C1 segment of cervical spinal cord (tissue), 14 donors: ENCODE measurements around the gene TJP1.
A peak's percentile ranks its signal among the peaks of the same experiment; 100 is the strongest.

Experiments
- DNase-seq, 14 donors: peaks; one replicate each; lab custom pipeline; 2025; lab: John Stamatoyannopoulos, UW

Gene TJP1

GRCh38 chr15:29822100-29822683 is at the start of gene TJP1:
Gene TJP1, minus strand, starts transcription at chr15:29822468. Its CDS starts 440 bp downstream, at chr15:29822028.
- DNase-seq = peak in 13 of 14 donors; percentile 51 to 88 (median 76)

DNA sequence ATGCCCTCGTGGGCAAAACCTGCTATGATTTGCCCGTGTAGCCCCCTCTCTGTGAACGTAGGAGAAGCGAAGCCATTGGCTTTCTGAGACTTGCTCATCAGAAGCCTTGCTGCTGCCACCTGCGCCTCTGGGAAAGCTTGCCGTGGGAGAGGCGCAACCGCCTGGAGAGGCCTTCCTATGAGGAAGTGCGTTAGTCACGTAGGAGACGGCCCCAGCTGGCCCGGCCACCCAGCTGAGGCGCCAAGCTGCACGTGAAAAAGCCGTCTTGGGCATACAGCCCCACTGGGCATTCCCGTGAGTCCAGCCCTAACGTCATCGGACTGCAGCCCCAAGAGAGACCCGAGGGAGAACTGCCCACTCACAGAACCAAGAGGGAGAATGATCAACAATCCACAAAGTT is 49.1 kb upstream of the TJP1 start:
- peak in 1 of 14 donors; percentile 40 for DNase-seq

DNA sequence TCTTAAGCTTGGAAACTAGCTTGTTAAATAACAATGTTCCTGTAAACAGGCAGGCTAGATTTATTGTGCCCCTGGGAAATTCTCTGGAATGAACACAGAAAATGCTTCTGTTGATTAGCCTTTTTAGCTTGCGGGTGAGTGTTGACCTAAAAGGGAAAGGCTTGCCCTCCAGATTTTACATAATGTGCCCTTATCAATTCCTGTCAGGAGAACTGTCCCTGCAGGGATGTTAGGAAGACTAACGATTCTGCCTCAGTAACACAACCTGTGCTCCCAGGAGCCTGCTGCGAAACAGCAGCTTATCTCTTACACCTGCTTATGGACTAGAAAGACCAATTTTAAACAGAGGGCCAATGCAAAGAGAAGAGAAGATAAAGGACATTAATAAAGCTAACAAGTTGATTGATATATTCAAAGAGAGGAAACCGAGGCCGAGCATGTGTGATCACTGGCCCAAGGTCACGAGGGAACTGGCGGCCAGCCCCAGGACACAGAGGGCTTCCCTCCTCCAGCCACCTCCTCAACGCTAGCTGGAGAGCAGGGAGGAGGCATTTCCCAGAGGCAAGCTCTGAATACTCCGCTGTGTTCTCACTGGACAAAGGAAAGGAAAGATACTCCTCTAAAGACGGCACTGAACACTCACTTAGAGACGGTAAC is 48.4 kb upstream of the TJP1 start:
- DNase-seq = peak in 10 of 14 donors; percentile 15 to 39 (median 30)

- no peak for DNase-seq
Measured at GRCh38 chr15:29867241-29868000, 45.2 kb upstream of the TJP1 start.

GRCh38 chr15:29866337-29866736 is 44.1 kb upstream of the TJP1 start:
- no peak for DNase-seq

DNA sequence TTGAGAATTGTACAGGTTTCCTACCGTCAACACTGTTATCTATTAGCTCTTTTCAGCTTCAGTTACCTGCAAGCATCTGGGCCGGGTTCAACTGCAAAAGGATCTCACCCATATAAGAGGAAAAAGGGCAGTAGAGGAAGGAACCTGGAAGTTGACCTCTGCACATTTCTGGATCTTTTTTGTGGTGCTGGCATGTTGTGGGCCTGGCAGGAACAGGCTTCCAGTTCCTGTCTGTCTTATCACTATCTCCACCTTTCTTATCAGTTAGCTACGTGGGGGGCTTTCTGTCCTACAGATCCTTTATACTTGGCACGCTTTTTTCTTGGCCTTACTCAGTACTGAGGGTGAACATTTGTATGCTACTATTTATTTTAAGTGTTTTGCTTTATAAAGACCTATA is 42.2 kb upstream of the TJP1 start:
- DNase-seq = no peak

DNA sequence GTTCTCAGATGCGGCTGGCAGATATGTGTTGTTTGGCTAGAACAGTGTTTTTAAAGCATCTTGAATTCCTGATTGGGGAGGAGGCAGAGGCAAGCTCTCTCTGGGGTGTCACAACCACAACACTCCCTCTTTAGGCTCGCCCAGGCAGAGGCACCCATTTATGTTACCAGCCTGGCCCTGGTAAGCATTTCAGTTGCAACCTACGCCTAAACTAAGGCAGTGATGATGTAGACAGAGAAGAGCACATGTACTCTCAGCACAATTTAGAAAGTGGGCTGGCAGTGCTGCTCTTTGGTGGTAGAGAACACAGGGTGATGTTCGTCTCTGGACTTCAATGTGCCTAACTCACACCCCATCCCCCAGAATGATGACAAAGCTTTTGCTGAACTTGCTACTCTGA is 41.2 kb upstream of the TJP1 start:
- DNase-seq = no peak

- no peak for DNase-seq
Measured at GRCh38 chr15:29862271-29862670, 40.0 kb upstream of the TJP1 start.

DNA sequence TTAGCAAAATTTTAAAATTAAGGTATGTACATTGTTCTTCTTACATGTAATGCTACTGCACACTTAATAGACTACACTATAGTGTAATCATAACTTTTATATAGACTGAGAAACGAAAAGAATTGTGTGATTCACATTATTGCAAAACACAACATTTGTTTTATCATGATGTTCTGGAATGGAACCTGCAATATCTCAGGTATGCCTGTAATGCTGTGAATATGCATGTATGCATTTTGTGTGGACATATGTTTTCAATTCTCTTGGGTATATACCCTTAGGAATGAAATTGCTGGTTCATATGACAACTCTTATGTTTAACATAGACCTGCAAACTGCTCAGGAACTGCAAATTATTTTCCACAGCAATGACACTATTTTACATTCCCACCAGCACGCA is 38.6 kb upstream of the TJP1 start:
- no peak for DNase-seq

GRCh38 chr15:29859973-29860715 is 37.9 kb upstream of the TJP1 start:
- no peak for DNase-seq

GRCh38 chr15:29859293-29859692 is 37.0 kb upstream of the TJP1 start:
- no peak for DNase-seq

- DNase-seq = no peak
Measured at GRCh38 chr15:29857221-29857789, 35.0 kb upstream of the TJP1 start.

DNA sequence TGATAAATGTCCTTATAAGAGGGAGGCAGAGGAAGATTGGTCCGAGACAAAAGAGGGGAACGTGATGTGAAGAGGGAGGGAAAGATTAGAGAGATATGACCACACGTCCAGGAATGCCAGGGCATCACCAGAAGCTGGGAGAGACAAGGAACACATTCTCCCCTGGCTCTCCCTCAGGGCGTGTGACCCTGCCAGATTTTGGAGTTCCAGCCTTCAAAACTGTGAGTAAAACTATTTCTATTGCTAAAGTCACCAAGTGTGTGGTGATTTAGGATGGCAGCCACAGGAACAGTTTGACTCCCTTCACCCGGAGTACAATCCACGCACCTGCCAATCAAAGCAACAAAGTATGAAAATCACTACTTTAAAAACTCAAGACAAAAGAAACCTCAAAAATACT is 32.1 kb upstream of the TJP1 start:
- DNase-seq = no peak

DNA sequence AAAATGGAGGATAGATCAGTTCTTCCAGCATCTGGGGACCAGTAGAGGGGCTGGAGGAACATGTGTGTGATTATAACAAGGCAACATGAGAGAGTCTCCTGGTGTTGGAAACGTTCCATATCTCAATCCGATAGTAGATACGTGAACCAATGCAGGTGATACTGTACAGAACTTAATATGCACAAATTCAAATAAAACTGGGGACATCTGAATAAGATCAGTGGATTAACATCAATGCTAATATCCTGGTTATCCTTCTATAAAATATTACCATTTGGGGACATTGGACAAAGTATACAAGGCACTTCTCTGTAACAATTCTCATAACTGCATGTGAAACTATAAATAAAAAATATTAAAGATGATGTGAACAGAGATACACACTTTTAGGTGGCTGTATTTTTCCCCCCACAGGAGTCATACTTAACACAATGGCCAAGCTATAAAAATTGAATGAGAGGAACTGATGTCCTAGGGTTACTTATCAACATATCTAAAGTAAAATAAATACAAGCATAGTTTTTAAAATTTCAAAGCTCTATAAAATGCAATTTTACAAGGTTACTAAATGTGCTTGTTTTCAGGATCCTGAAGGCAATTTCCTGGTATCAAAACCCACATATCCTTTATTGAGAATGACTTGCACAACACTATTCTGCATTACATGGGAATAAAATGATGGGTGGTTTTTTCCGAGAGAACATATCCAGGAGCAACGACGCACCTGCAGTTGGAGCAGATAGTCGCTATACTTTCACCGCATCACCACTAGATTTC is 31.1 kb upstream of the TJP1 start:
- DNase-seq = no peak

- DNase-seq = no peak
Measured at GRCh38 chr15:29852201-29852600, 29.9 kb upstream of the TJP1 start.

DNA sequence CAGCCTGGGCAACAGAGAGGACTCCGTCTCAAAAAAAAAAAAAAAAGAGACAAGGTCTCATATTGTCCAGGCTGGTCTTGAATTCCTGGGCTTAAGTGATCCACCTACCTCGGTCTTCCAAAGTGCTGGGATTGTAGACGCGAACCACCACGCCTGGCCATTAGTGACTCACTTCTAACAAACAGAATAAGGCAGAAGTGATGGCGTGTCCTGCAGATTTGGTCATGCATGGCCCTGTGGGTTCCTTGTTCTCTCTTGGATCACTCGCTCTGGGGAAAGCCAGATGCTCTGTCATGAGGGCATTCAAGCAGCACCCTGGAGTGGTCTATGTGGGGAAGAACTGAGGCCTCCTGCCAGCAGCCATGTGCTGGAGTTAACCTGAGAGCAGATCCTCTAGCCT is 27.4 kb upstream of the TJP1 start:
- no peak for DNase-seq

GRCh38 chr15:29849218-29849617 is 26.9 kb upstream of the TJP1 start:
- DNase-seq = no peak

- DNase-seq = no peak
Measured at GRCh38 chr15:29844290-29844903, 22.1 kb upstream of the TJP1 start.

DNA sequence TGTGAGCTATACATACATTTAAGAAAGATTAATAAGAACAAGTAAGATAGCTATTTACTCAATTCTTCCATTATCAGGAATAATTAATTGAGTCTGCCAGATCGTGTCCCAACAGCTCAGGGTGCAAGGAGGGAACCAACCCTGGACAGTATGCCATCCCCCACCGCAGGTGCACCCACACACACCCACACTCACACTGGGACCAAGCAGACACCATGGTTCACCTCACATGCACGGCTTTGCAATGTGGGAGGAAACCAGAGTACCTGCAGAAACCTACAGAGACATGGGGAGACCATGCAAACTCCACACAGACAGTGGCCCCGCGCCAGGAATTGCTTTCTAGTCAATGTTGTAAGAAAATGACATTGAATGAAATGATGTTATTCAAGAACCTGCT is 20.0 kb upstream of the TJP1 start:
- DNase-seq = no peak

DNA sequence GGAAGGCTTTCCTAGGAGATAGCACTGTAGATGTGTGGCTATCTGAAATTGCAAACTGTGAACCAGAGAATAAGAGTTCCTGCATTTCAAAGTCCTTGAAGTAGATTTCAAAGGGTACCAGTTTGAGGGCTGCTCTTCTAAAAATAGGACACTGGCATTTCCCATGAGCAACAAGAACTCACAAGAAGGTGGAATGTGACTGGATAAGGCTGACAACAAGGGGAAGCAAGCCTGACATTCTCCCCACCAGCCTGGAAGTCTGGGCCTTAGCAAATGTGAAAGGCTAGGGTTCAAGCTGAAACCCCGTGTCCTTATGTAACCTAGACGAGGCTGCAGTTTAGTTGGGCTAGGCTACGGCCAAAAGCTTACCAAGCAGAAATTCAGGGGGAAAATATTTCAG is 18.7 kb upstream of the TJP1 start:
- no peak for DNase-seq

GRCh38 chr15:29840054-29840453 is 17.8 kb upstream of the TJP1 start:
- DNase-seq = no peak
